C4-2B (cell line): ENCODE data around the gene DAD1.

ENCODE experiments used
- H3K27ac ChIP-seq: fragments of 450-650 bp; 2 replicates; pipeline ENCODE4 v1.5.1; 2017
- ZFX ChIP-seq: fragments of 450-650 bp; IDR thresholded peaks from 2 replicates; pipeline ENCODE4 v1.6.1; 2017
- TF ChIP-seq, protein P1 (sequence below): fragments of 450-650 bp; conservative IDR thresholded peaks from 2 replicates; pipeline ENCODE4 v1.5.1; 2017; ENCODE audit warnings: mild to moderate bottlenecking

The DAD1 gene

DNA sequence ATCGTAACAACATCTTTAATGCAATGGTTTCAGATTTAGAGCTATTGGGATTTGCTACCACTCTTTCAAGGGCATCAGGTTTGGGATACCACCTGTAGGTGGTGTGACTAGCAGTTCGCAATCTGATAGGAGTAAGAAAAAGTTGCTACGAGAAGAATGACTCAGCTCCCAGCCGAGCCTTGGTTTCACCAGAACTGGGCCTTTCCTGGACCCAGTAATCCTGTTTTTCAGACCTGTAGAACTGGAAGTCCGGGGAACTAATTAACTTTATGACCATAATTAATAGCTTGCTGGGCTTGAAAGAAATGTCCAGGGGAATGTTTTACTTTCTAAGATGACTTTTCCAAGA lies 9.8 kb upstream of the DAD1 start:
- TF ChIP-seq, protein P1, sequence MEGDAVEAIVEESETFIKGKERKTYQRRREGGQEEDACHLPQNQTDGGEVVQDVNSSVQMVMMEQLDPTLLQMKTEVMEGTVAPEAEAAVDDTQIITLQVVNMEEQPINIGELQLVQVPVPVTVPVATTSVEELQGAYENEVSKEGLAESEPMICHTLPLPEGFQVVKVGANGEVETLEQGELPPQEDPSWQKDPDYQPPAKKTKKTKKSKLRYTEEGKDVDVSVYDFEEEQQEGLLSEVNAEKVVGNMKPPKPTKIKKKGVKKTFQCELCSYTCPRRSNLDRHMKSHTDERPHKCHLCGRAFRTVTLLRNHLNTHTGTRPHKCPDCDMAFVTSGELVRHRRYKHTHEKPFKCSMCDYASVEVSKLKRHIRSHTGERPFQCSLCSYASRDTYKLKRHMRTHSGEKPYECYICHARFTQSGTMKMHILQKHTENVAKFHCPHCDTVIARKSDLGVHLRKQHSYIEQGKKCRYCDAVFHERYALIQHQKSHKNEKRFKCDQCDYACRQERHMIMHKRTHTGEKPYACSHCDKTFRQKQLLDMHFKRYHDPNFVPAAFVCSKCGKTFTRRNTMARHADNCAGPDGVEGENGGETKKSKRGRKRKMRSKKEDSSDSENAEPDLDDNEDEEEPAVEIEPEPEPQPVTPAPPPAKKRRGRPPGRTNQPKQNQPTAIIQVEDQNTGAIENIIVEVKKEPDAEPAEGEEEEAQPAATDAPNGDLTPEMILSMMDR = peak; percentile 40
- TF ChIP-seq ZFX = no peak
- H3K27ac ChIP-seq = peak overlapping the region; percentile 96

DNA sequence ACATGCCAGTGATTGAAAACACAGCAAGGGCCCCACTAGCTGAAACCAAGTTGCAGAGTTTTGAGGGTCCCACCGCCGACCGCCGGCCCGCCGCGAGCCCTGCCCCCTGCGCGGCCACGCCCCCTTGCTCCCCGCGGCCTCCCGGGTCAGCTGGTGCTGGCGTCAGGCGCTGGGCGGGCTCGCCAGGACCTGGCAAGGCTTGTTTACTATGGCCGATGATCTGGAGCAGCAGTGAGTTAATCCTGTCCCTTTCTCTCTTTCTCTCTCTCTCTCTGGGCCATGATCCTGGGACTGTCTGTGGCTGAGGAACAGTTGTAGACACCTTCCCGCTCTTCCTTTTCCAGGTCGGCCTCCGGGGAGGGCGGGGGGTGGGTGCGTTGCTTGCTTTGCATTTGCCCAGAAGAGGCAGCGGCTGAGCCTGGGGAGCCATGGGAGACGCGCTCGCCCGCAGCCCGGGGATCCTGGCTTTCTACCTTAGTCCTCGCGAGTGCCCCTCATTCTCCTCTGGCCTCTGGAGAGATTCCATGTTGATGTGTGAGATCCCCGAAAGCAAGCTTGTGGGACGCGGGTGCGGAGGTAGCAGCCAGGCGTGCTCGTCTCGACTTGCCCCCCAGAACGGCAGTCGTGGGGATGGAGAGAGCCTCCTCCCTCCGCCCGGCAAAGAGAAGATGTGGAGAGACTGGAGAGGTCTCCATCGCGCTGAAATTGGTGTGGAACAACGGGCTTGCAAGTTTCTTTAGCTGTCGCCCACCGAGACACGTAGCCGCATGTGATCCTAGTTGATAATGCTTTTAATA lies 9.3 kb upstream of the DAD1 start, which contains the start of gene ABHD4:
Gene ABHD4, plus strand, starts transcription at position 202 of the 797 bp plus-strand sequence. Its CDS starts 7 bp downstream, at position 209.
- TF ChIP-seq, protein P1 = no peak
- TF ChIP-seq ZFX = no peak
- peak within 1 kb of the TSS; percentile 96 for H3K27ac ChIP-seq

DNA sequence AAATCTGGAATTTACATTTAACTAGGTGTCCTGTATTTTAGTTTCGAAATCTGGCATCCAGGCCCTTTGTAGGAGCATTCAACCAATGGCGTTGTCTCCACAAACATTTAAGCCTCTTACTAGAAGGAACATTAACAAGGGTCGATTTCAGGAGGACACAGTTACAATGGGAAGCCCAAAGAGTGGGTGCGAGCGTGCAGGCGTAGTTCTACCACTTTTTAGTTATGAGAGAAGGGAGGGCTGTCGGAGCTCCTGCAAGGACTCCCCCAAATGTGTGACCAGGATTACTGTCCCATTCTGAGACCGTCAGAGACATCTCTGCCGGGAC lies 8.7 kb upstream of the DAD1 start:
- TF ChIP-seq, protein P1 = no peak
- TF ChIP-seq ZFX = no peak
- H3K27ac ChIP-seq = peak overlapping the region; percentile 96

DNA sequence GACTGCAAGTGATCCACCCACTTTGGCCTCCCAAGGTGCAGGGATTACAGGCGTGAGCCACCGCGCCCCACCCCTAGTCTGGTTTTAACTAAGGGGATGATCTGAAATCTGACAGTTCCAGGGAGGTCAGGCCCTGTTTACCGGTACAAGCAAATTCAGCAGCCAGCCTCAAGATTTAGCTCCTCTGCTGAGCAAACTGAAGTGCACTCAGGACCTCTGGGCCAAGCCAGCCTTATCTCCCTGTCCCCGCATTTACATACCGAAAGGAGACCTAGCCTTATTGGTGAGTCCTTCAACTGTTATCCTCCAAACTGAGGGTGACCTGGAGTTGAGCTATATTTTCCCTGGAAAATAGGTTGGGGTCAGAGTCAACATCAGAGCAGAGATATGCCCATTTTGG lies 8.2 kb upstream of the DAD1 start:
- no peak for TF ChIP-seq ZFX
- TF ChIP-seq, protein P1 = no peak
- no peak overlapping the region for H3K27ac ChIP-seq

DNA sequence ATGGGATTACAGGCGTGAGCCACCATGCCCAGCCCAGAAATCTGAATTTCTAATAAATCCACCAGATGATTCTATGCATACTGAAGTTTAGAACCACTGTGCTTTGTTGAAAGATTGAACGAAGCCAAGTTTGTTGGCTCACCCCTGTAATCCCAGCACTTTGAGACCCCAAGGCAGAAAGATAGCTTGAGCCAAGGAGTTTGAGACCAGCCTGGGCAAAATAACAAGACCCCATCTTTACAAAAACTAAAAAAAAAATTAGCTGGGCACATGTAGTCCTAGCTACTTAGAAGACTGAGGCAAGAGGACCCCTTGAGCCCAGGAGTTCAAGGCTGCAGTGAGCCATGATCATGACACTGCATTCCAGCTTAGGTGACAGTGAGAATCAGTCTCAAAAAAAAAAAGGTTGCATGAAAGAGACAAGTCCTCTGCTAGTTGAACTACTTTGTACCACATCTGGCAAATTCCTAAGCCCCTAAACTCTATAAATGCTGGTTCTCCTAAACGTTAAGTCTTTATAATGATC lies 7.4 kb upstream of the DAD1 start:
- H3K27ac ChIP-seq = no peak overlapping the region

DNA sequence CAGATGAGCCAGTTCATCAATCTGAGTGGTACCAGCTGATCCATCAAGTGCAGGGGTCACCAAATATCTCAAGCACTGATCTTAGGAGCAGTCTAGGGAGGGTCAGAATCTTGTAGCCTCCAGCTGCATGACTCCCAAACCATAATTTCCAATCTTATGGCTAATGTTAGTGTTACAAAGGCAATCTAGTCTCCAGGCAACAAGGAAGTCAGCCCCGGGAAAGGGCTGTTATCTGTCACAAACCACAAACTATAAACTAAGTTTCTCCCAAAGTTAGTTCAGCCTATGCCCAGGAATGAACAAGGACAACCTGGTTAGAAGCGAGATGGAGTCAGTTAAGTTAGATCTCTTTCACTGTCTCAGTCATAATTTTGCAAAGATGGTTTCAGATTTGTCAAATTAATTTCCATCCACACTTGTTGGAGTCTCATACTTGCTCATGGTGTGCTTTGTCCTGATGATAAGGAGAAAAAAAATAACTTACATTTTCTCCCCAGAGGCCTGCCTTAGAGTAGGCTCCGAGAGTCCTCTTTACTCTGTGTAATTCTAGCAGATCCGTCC lies 5.2 kb upstream of the DAD1 start:
- TF ChIP-seq, protein P1 = no peak
- no peak for TF ChIP-seq ZFX
- H3K27ac ChIP-seq = no peak overlapping the region

More for the DNA sequence above, 7.4 kb upstream of the DAD1 start:
- TF ChIP-seq ZFX = no peak
- TF ChIP-seq, protein P1 = no peak

DNA sequence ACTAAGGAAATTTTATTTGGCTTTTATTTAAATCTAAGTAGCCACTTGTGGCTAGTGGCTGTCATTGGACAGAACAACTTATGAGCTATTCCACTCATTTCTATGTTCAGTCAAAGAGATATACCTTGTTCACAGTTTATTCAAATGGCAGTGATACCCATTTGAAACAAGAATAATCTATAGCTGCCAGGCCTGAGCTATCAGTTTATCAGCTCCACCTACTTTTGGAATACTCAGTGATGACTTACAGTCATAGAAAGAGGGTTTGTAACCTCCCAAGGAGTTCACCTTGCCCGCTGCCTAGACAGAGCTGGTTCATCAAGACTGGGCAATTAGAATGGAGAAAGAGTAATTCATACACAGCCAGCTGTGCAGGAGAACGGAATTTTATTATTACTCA lies 4.6 kb upstream of the DAD1 start:
- H3K27ac ChIP-seq = no peak overlapping the region
- TF ChIP-seq, protein P1 = no peak
- TF ChIP-seq ZFX = no peak
